T-helper 2 cell (primary cell): Measurements from ENCODE around the gene ARL6IP6.
"Not testable (repeated sequence)": the region's sequence is repeated elsewhere in the genome, so short reads cannot be mapped to it uniquely, and the experiment has no call there.

Experiments used
- DNase-seq, 5 experiments: peaks; one replicate each; pipeline versions ENCODE4 v3.0.0 to v3.0.0-alpha.2; 2012 to 2022

The ARL6IP6 gene

GRCh38 chr2:152723918-152724317 lies 5.5 kb downstream of the ARL6IP6 start:
- no peak for DNase-seq

GRCh38 chr2:152729844-152730243 lies 11.4 kb downstream of the ARL6IP6 start:
- DNase-seq: peak in 2 of 5 experiments; percentile 34 to 56

DNA sequence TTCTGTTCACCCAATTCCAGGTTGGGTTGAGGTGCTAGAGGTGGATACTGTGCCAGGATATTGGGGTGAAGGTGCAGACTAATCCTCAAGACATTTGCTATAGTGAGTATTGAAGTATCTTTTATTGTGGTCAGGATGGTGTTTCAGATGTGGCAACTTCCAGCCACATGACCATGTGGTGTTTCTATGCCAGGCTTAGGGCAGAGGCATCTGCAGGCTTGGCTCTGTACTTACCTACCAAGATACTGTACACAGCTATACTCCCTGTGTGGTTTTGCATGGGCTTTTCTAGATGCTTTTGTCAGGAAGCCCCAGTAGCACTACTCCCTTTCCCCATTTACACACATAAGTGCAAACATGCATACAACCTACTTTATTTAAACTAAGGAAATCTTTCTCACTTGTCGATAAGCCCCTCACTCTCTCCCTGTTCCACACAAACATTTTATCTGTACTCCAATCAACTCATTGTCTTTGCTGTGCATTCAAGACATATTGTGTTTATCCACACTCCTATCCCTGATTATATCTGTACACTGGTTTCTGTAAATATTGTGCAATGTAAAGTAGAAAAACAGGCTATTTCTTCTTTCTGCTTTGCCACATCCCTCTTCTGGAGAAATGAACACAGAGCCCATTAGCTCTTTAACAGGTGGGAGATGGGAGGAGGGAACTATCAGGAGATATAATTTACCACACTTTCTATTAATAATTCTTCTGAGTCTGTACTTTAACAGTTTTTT lies 12.3 kb downstream of the ARL6IP6 start:
- DNase-seq: peak in 3 of 5 experiments; percentile 41 to 81 (median 80)

GRCh38 chr2:152737509-152737908 lies 19.1 kb downstream of the ARL6IP6 start:
- not testable (repeated sequence) for DNase-seq

DNA sequence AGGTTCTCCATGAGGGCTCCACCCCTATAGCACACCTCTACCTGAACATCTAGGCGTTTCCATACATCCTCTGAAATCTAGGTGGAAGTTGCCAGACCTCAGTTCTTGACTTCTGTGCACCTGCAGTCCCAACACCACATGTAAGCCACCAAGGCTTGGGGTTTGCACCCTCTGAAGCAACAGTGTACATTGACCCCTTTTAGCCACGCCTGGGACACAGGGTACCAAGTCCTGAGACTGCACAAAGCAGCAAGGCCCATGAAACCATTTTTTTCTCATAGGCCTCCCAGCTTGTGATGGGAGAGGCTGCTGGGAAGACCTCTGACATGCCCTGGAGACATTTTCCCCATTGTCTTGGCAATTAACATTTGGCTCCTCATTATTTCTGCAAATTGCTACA lies 20.0 kb downstream of the ARL6IP6 start:
- no peak for DNase-seq

GRCh38 chr2:152739705-152740104 lies 21.3 kb downstream of the ARL6IP6 start:
- DNase-seq: not testable (repeated sequence)

GRCh38 chr2:152740743-152741328 lies 22.4 kb downstream of the ARL6IP6 start:
- DNase-seq: peak in 2 of 5 experiments; percentile 26 to 68

GRCh38 chr2:152743002-152743401 lies 24.6 kb downstream of the ARL6IP6 start:
- peak in 1 of 5 experiments; percentile 12 for DNase-seq

DNA sequence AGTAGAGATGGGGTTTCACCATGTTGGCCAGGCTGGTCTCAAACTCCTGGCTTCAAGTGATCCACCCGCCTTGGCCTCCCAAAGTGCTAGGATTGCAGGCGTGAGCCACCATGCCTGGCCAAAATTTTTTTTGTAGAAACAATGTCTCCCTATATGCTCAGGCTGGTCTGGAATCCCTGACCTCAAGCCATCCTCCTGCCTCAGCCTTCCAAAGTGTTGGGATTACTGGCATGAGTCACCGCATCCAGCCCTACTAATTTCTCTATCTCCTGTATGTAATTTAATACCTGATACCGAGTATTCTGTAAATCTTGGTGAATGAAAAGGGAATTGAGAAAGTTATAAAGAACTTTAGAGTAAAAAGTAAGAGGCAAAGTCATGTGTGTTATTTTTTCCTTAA lies 29.3 kb downstream of the ARL6IP6 start:
- DNase-seq: not testable (repeated sequence)

GRCh38 chr2:152755029-152755428 lies 36.6 kb downstream of the ARL6IP6 start:
- DNase-seq: no peak

GRCh38 chr2:152759290-152760072 lies 41.1 kb downstream of the ARL6IP6 start:
- no peak for DNase-seq

DNA sequence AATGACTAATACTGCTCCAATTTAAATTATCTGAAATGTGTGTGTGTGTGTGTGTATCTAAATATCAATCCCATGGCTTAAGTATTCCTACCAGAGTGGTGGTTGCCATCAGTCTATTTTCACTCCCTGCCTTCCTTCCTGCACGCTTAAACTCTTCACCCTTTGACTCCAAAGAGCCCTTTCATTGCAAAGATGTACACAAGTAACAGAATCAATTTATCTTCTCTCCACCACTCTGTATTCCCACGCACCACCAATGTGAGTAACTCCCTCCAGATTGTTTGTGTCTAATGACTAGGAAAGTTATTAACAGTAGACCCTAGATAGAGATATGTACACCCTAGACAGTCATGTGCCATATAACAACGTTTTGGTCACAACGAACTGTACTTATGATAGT lies 42.8 kb downstream of the ARL6IP6 start:
- DNase-seq: no peak

GRCh38 chr2:152762202-152762601 lies 43.8 kb downstream of the ARL6IP6 start:
- no peak for DNase-seq

GRCh38 chr2:152763208-152763607 lies 44.8 kb downstream of the ARL6IP6 start:
- not testable (repeated sequence) for DNase-seq

DNA sequence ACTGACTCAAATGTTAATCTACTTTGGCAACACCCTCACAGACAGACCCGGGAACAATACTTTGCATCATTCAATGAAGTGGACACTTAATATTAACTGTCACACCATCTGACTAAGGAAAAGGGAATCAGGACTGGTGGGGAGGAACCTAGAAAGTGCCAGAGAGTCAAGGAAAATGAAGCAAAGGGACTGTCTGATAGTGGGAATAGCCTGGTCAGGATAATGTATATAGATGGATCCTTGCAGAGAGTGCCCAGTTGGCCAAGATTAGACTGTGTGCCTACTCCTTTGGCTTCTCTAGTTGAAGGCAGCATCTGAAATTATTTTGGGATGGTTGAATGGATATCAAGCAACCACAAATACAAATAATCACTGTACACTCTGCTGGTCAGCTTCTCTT lies 45.2 kb downstream of the ARL6IP6 start:
- DNase-seq: no peak

DNA sequence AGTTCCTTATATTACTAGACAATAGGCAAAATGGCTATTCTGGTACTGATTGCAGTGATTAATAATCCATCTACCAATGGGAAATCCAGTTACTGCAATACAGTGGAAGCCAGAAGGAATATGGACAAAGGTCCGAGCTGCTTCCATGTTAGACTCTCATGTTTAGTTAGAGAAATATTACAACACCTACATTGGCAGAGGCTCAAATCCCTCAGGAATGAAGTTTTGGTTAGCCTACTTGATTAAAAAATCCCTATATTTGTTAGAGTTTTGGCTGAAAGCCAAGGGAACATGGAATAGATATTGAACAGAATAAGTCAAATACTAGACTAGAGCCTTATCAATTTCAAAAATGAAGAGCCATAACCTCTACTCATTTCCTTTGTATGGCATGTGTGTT lies 48.5 kb downstream of the ARL6IP6 start:
- DNase-seq: no peak

DNA sequence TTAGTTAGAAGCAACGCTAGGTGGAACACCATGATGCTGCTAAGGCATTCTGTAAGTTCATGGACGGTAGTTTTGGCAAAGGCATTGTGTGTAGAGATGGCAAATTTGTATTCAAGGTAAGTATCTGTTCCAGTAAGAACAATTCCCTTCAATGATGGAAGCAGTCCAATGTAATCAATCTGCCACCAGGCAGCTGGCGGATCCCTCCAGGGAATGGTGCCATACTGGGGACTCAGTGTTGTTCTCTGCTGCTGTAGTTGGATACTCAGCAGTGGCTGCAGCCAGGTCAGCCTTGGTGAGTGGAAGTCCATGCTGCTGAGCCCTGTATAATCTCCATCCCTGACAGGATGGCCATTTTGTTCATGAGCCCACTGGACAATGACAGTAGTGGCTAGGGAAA lies 62.8 kb downstream of the ARL6IP6 start:
- DNase-seq: no peak

DNA sequence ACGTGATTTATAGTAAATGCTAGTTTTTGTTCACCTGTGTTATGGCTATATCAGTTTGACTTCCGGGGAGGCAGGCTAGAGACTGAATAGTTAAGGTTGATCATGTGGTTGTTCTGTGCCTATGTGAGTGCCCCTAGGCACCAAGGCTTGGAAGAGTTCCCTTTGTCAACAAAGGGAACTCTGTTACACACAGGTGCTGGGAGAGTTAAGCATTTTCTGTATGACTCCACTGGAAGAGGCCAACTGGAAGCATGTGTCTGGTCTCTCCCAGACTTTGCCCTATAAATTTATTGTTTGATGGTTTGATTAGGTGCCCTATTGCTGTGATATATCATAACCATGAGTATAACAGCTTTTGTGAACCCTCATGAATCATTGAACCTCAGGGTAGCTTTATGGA lies 63.8 kb downstream of the ARL6IP6 start:
- DNase-seq: no peak

GRCh38 chr2:152790883-152791282 lies 72.5 kb downstream of the ARL6IP6 start:
- no peak for DNase-seq

GRCh38 chr2:152791979-152792378 lies 73.6 kb downstream of the ARL6IP6 start:
- DNase-seq: no peak

DNA sequence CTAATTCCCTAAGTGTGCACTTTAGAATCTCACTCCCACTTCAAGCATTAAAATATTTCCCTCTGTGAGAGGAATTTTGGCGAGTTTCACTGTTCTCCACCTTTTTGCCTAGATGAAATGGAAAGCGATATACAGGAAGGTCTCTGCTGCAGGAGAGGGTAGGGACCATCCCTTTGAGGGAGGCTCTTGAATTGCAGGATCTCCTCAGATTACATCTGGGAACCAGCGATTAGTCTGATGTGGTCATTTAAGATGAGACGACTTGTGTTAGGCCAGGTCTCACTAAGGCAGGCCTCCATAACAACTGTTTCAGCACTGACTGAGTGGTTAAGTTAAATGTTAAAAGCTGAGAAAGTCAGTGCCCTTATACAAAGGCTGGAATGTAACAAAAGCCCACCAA lies 74.6 kb downstream of the ARL6IP6 start:
- DNase-seq: no peak

GRCh38 chr2:152796941-152797340 lies 78.5 kb downstream of the ARL6IP6 start:
- no peak for DNase-seq

- DNase-seq: no peak
Measured at GRCh38 chr2:152804687-152805408, 86.4 kb downstream of the ARL6IP6 start.
